K562 (cell line): ENCODE measurements around the gene XPO6. TPM values are rescaled to one million over a fixed set of nuclear protein-coding genes. Genes with fewer than 3 reads are reported as not detected.
A peak's percentile ranks its signal among the peaks of the same experiment; 100 is the strongest.

ENCODE experiments used
- ATAC-seq: fragments of 200-7000 bp; cut with Tn5 transposase; 3 replicates; pipeline ENCODE4 v1.9.1; 2020; ENCODE audit warnings: moderate library complexity
- BruUV-seq: library from RNA; stranded (reverse); fragments of 400-500 nt; replicated peaks from 2 replicates; lab custom pipeline; 2021; lab: Mats Ljungman, UMichigan
- CTCF ChIA-PET: fragments of 300-600 bp; formaldehyde crosslinking; extraction: SDS; loops from one replicate; lab custom pipeline; 2021; ENCODE audit warnings: low intra/inter-chr PET ratio; lab: Yijun Ruan, JAX
- POLR2A ChIA-PET: fragments of 300-600, 350-650 bp; sonication (Branson Sonifier 250); formaldehyde crosslinking; extraction: SDS; loops from one replicate; lab custom pipeline; 2021; ENCODE audit warnings: antibody characterized with exemption, inconsistent platforms; lab: Yijun Ruan, JAX
- DNase-seq, 4 experiments: peaks; one replicate each; pipeline versions ENCODE4 v3.0.0 to v3.0.0-alpha.2; 2011 to 2018; ENCODE audit warnings: low spot score in 3 of 4, mixed read lengths in 3 of 4; ENCODE audit errors: extremely low read depth in 1 of 4
- FAIRE-seq: peaks from 2 replicates; lab custom pipeline; 2011; peaks lifted over from hg19 to GRCh38; lab: Jason Lieb, UNC
- H2AFZ ChIP-seq: 2 replicates; pipeline ENCODE4 v1.6.0; 2011; ENCODE audit warnings: low read depth, low read length, control low read depth, inconsistent platforms
- H3K27ac ChIP-seq: fragments of 200-600 bp; 3 replicates; pipeline ENCODE4 v1.8.0; 2011; ENCODE audit warnings: low read depth, mild to moderate bottlenecking, control low read depth, inconsistent platforms, low read length, moderate library complexity, mixed read lengths; ENCODE audit errors: extremely low read depth
- H3K27me3 ChIP-seq, 2 experiments: fragments of 300-600 bp in 1 of 2; 2 replicates in 1 of 2; 3 replicates in 1 of 2; pipeline versions ENCODE4 v1.6.0 to v1.8.0; 2011; ENCODE audit warnings: inconsistent platforms in 2 of 2, low read length in 2 of 2, mild to moderate bottlenecking in 1 of 2, mixed read lengths in 1 of 2, moderate library complexity in 1 of 2; ENCODE audit not compliant: control insufficient read depth in 2 of 2, insufficient read depth in 2 of 2
- H3K36me3 ChIP-seq: fragments of 300-600 bp; 3 replicates; pipeline ENCODE4 v1.8.0; 2011; ENCODE audit warnings: mild to moderate bottlenecking, low read length, inconsistent platforms; ENCODE audit not compliant: control insufficient read depth, insufficient read depth
- H3K4me1 ChIP-seq, 2 experiments: fragments of 200-600 bp in 1 of 2; replicated peaks in 1 of 2; 2 replicates in 1 of 2; 3 replicates in 1 of 2; pipeline versions ENCODE4 v1.5.1 to v1.8.0; 2011; ENCODE audit warnings: inconsistent platforms in 2 of 2, low read length in 2 of 2, mild to moderate bottlenecking in 1 of 2, mixed read lengths in 1 of 2, moderate library complexity in 1 of 2; ENCODE audit not compliant: control insufficient read depth in 2 of 2, insufficient read depth in 2 of 2
- H3K4me2 ChIP-seq: 2 replicates; pipeline ENCODE4 v1.6.1; 2011; ENCODE audit warnings: low read length, control low read depth, inconsistent platforms, mixed read lengths; ENCODE audit not compliant: insufficient read depth
- H3K4me3 ChIP-seq: fragments of 200-600 bp; sonication (generic), shearing (Covaris generic); 2 replicates; pipeline ENCODE4 v1.5.1; 2016; ENCODE audit warnings: control low read depth, inconsistent platforms
- H3K79me2 ChIP-seq: fragments of 200-600 bp; 3 replicates; pipeline ENCODE4 v1.8.0; 2011; ENCODE audit warnings: low read length, inconsistent platforms; ENCODE audit not compliant: control insufficient read depth, insufficient read depth
- H3K9ac ChIP-seq, 2 experiments: 2 replicates each; pipeline versions ENCODE4 v1.6.0 to v1.6.1; 2011; ENCODE audit warnings: low read depth in 2 of 2, low read length in 2 of 2, control low read depth in 1 of 2, inconsistent platforms in 1 of 2, mild to moderate bottlenecking in 1 of 2, mixed read lengths in 1 of 2; ENCODE audit not compliant: insufficient read depth in 1 of 2
- H3K9me1 ChIP-seq: one replicate; pipeline ENCODE4 v1.6.0; 2011; ENCODE audit warnings: inconsistent platforms, mild to moderate bottlenecking, low read length, moderate library complexity; ENCODE audit not compliant: control insufficient read depth, insufficient read depth
- H3K9me3 ChIP-seq: replicated peaks from 2 replicates; pipeline ENCODE4 v1.5.1; 2011; ENCODE audit warnings: low read depth, low read length, inconsistent platforms; ENCODE audit not compliant: control insufficient read depth, insufficient read depth
- H4K20me1 ChIP-seq: replicated peaks from 2 replicates; pipeline ENCODE4 v1.6.1; 2011; ENCODE audit warnings: low read length, inconsistent platforms, mixed read lengths; ENCODE audit not compliant: control insufficient read depth, insufficient read depth
- BRD4 ChIP-seq: fragments of 200-600 bp; sonication (generic); IDR thresholded peaks from 2 replicates; pipeline ENCODE4 v1.6.1; 2017; ENCODE audit warnings: inconsistent platforms
- CREM ChIP-seq: IDR thresholded peaks from 2 replicates; pipeline ENCODE4 v1.6.1; 2014; ENCODE audit warnings: antibody characterized with exemption, low read depth
- MNT ChIP-seq, 2 experiments: fragments of 450-650 bp; conservative IDR thresholded peaks; 2 replicates each; pipeline ENCODE4 v1.6.1; 2017; ENCODE audit warnings: mild to moderate bottlenecking in 2 of 2, moderate library complexity in 2 of 2
- NFATC3 ChIP-seq: fragments of 450-650 bp; IDR thresholded peaks from 2 replicates; pipeline ENCODE4 v1.6.1; 2017; ENCODE audit warnings: mild to moderate bottlenecking
- ZC3H11A ChIP-seq: IDR thresholded peaks from 2 replicates; pipeline ENCODE4 v1.6.1; 2012; ENCODE audit warnings: low read depth, low read length, improper control_type of control experiment
- ZNF609 ChIP-seq: sonication (generic); formaldehyde crosslinking; IDR thresholded peaks from 2 replicates; pipeline ENCODE4 v1.8.1; 2023; ENCODE audit warnings: missing genetic modification reagents, mild to moderate bottlenecking, borderline replicate concordance
- WGBS: fragments of 100-300 bp; shearing (Covaris generic); methylation state at CpG from one replicate; pipeline ENCODE4 v1.1.6; 2016; ENCODE audit warnings: low coverage, mixed read lengths; ENCODE audit not compliant: insufficient coverage; ENCODE audit errors: missing lambda C conversion rate; 5-methylcytosine and 5-hydroxymethylcytosine counted together
- in situ Hi-C: fragments of 300-500 bp; cut with MboI; formaldehyde crosslinking; loops from 4 replicates; pipeline ENCODE4 v1.15.0; 2018; ENCODE audit warnings: inconsistent platforms, mixed read lengths
- intact Hi-C: fragments of 100-400 bp; cut with micrococcal nuclease; formaldehyde crosslinking; loops from 2 replicates; pipeline ENCODE4 v1.14.2; 2022
- polyA plus RNA-seq, 8 experiments: library from polyadenylated mRNA; depleted of rRNA in 4 of 8; stranded (reverse) in 5 of 8; unstranded in 3 of 8; fragments of >200 nt; fragmentation: Nextera tagmentation in 2 of 8; fragmentation: Illumina TruSeq in 1 of 8; extraction: Ambion mirVana in 2 of 8; extraction: Trizol in 1 of 8; gene quantifications; 2 replicates each; pipeline versions ENCODE4 v1.2.1 to v1.2.3, GENCODE V29; 2011 to 2014; ENCODE audit warnings: inconsistent platforms in 1 of 8, missing spikeins in 1 of 8
- total RNA-seq, 7 experiments: library from RNA; depleted of rRNA in 6 of 7; stranded (reverse); fragments of >200 nt in 6 of 7; fragmentation: Illumina TruSeq in 2 of 7; extraction: Trizol in 2 of 7; gene quantifications; 2 replicates each; pipeline versions ENCODE4 v1.2.1 to v1.2.3, GENCODE V29; 2011 to 2021; ENCODE audit warnings: low replicate concordance in 1 of 7

XPO6 gene
- total and polyA plus RNA-seq, 9 of the 15 experiments (the other 6 are each of a cell fraction or from before 2014, with no cell fraction given): 11.2 to 196 (median 119) TPM

- no peak for ATAC-seq
- POLR2A ChIA-PET: interaction anchor here (0.6 to 1.5 kb wide), 5 partner anchors 8 to 26 kb away, joined by 3 to 6 read pairs (median 3); no protein-coding TSS in a partner anchor
- H2AFZ ChIP-seq: no peak overlapping the region
- no peaks in the 10 kb centered on the region for H3K9me3 ChIP-seq
- peak overlapping the region; percentile 50; the same call in 2 of the 3 replicates for H3K27ac ChIP-seq
- in situ Hi-C loops (no loop called here), intact Hi-C loops (no loop called here)
- no peak for DNase-seq
- no peak overlapping the region for H3K9ac ChIP-seq
- no peaks in the 10 kb centered on the region for H3K27me3 ChIP-seq
- CTCF ChIA-PET: no interaction called here
- H3K4me3 ChIP-seq: no peak overlapping the region
- no TSS peak for BruUV-seq
- no peak for FAIRE-seq
- TF ChIP-seq CREM (no peak), NFATC3 (no peak), BRD4 (no peak), ZNF609 (CRISPR knock-in tag) (no peak), ZC3H11A (no peak), MNT (conservative IDR thresholded peaks at IDR 0.05) (no peak)
- H3K79me2 ChIP-seq: peaks cover 98% of the 10 kb centered on the region
- H3K36me3 ChIP-seq: peaks cover 62% of the 10 kb centered on the region
- H3K4me2 ChIP-seq: peak overlapping the region; percentile 12; the same call in 1 of the 2 replicates
- H4K20me1 ChIP-seq: peaks cover 41% of the 10 kb centered on the region
- 56% methylated on average over 4 of the region's 4 CpGs for WGBS
- H3K4me1 ChIP-seq: peaks cover 9 to 52% of the 10 kb centered on the region in 2 experiments
- peaks cover 9% of the 10 kb centered on the region for H3K9me1 ChIP-seq
These were observed 27.8 kb downstream of the XPO6 start for GRCh38 chr16:28183930-28184329.
